CD4-positive, CD25-positive, alpha-beta regulatory T cell (primary cell): Measurements from ENCODE around the gene APOOL. TPM values are rescaled to one million over a fixed set of nuclear protein-coding genes. Genes with fewer than 3 reads are reported as not detected.
"Not testable (repeated sequence)": the region's sequence is repeated elsewhere in the genome, so short reads cannot be mapped to it uniquely, and the experiment has no call there.

Experiments
- ATAC-seq, 2 donors: fragments of 150-1000 bp; cut with Tn5 transposase; one replicate each; pipeline ENCODE4 v1.10.0; 2021; ENCODE audit warnings: low read depth in 2 of 2, moderate number of reproducible peaks in 2 of 2, moderate library complexity in 1 of 2
- DNase-seq, 3 donors: peaks; one replicate each; pipeline versions ENCODE4 v3.0.0 to v3.0.0-alpha.2; 2012 to 2022; ENCODE audit warnings: mixed read lengths in 1 of 3
- H3K27ac ChIP-seq: one replicate; pipeline ENCODE4 v1.7.0; 2013; ENCODE audit warnings: mild to moderate bottlenecking, low read length; ENCODE audit not compliant: insufficient read depth, poor library complexity, severe bottlenecking
- H3K27me3 ChIP-seq: one replicate; pipeline ENCODE4 v1.7.0; 2013; ENCODE audit warnings: low read length; ENCODE audit not compliant: control insufficient read depth, insufficient read depth
- H3K36me3 ChIP-seq: one replicate; pipeline ENCODE4 v1.7.0; 2013; ENCODE audit warnings: mild to moderate bottlenecking, low read length, moderate library complexity; ENCODE audit not compliant: control insufficient read depth, insufficient read depth
- H3K4me1 ChIP-seq: 2 replicates; pipeline ENCODE4 v1.7.0; 2013; ENCODE audit warnings: mild to moderate bottlenecking, low read length; ENCODE audit not compliant: insufficient read depth, control insufficient read depth, poor library complexity, severe bottlenecking
- H3K4me3 ChIP-seq: one replicate; pipeline ENCODE4 v1.7.0; 2013; ENCODE audit warnings: low read depth, mild to moderate bottlenecking, low read length, moderate library complexity
- H3K9me3 ChIP-seq, 2 experiments: 1 replicate in 1 of 2; 2 replicates in 1 of 2; pipeline ENCODE4 v1.7.0; 2013; ENCODE audit warnings: low read length in 2 of 2, mild to moderate bottlenecking in 1 of 2, moderate library complexity in 1 of 2; ENCODE audit not compliant: control insufficient read depth in 2 of 2
- H3K27ac Mint-ChIP-seq, 3 donors: one replicate each; pipeline ENCODE4 v1.8.0; 2020 to 2022; ENCODE audit warnings: mild to moderate bottlenecking in 3 of 3, mixed read lengths in 3 of 3, moderate library complexity in 2 of 3
- H3K27me3 Mint-ChIP-seq: one replicate; pipeline ENCODE4 v1.8.0; 2022; ENCODE audit warnings: mild to moderate bottlenecking, mixed read lengths
- H3K36me3 Mint-ChIP-seq: one replicate; pipeline ENCODE4 v1.8.0; 2020; ENCODE audit warnings: mixed read lengths
- H3K4me1 Mint-ChIP-seq, 4 donors: one replicate each; pipeline ENCODE4 v1.8.0; 2020 to 2022; ENCODE audit warnings: mixed read lengths in 4 of 4, mild to moderate bottlenecking in 1 of 4
- H3K4me3 Mint-ChIP-seq, 4 donors: one replicate each; pipeline ENCODE4 v1.8.0; 2020 to 2022; ENCODE audit warnings: mild to moderate bottlenecking in 4 of 4, mixed read lengths in 4 of 4, moderate library complexity in 3 of 4
- H3K9me3 Mint-ChIP-seq, 7 donors: one replicate each; pipeline ENCODE4 v1.8.0; 2020 to 2022; ENCODE audit warnings: mixed read lengths in 7 of 7, mild to moderate bottlenecking in 3 of 7, moderate library complexity in 2 of 7
- polyA plus RNA-seq, 4 donors: library from polyadenylated mRNA; unstranded; fragments of 300-500 nt; fragmentation: Illumina TruSeq; gene quantifications; one replicate each; pipeline ENCODE4 v1.2.3, GENCODE V29; 2021
- total RNA-seq: library from RNA; stranded (reverse); gene quantifications from one replicate; pipeline ENCODE4 v1.2.3, GENCODE V29; 2022

Gene APOOL
- total and polyA plus RNA-seq, 5 donors from 2014 or later: 2.2 to 7.4 (median 4.0) TPM

- no peak overlapping the region for H3K27ac ChIP-seq
- DNase-seq: no peak
- H3K4me1 Mint-ChIP-seq: peaks cover 0 to 12% (median 7%) of the 10 kb centered on the region in 4 donors
- no peaks in the 10 kb centered on the region for H3K36me3 ChIP-seq
- H3K9me3 ChIP-seq: no peaks in the 10 kb centered on the region
- no peaks in the 10 kb centered on the region for H3K27me3 Mint-ChIP-seq
- H3K4me3 Mint-ChIP-seq: no peak overlapping the region
- H3K9me3 Mint-ChIP-seq: peaks cover 0 to 3% (median 0%) of the 10 kb centered on the region in 7 donors
- H3K4me3 ChIP-seq: no peak overlapping the region
- no peaks in the 10 kb centered on the region for H3K36me3 Mint-ChIP-seq
- no peak for ATAC-seq
- no peaks in the 10 kb centered on the region for H3K4me1 ChIP-seq
- no peak overlapping the region for H3K27ac Mint-ChIP-seq
- H3K27me3 ChIP-seq: no peaks in the 10 kb centered on the region
Measured at GRCh38 chrX:85031505-85031904, 27.8 kb downstream of the APOOL start.

GRCh38 chrX:85037114-85037513 lies 33.4 kb downstream of the APOOL start:
- no peaks in the 10 kb centered on the region for H3K27me3 Mint-ChIP-seq
- no peak overlapping the region for H3K4me3 Mint-ChIP-seq
- no peaks in the 10 kb centered on the region for H3K4me1 ChIP-seq
- H3K36me3 ChIP-seq: no peaks in the 10 kb centered on the region
- no peaks in the 10 kb centered on the region for H3K36me3 Mint-ChIP-seq
- no peak for ATAC-seq
- H3K4me3 ChIP-seq: no peak overlapping the region
- H3K9me3 Mint-ChIP-seq: peaks cover 0 to 8% (median 4%) of the 10 kb centered on the region in 7 donors
- no peak overlapping the region for H3K27ac ChIP-seq
- peaks cover 0 to 18% (median 7%) of the 10 kb centered on the region in 4 donors for H3K4me1 Mint-ChIP-seq
- no peak for DNase-seq
- H3K27me3 ChIP-seq: no peaks in the 10 kb centered on the region
- no peak overlapping the region for H3K27ac Mint-ChIP-seq
- peaks cover 0 to 5% of the 10 kb centered on the region in 2 experiments for H3K9me3 ChIP-seq

GRCh38 chrX:85051627-85052026 lies 48.0 kb downstream of the APOOL start:
- no peaks in the 10 kb centered on the region for H3K27me3 Mint-ChIP-seq

GRCh38 chrX:85052205-85052604 lies 48.5 kb downstream of the APOOL start:
- Histone ChIP-seq H3K27ac (no peak overlapping the region), H3K4me1 (no peaks in the 10 kb centered on the region), H3K9me3 (no peaks in the 10 kb centered on the region), H3K4me3 (no peak overlapping the region), H3K27me3 (no peaks in the 10 kb centered on the region), H3K36me3 (no peaks in the 10 kb centered on the region)
- Mint-ChIP-seq H3K27ac (no peak overlapping the region), H3K27me3 (no peaks in the 10 kb centered on the region), H3K36me3 (no peaks in the 10 kb centered on the region), H3K4me3 (no peak overlapping the region), H3K9me3 (no peaks in the 10 kb centered on the region), H3K4me1 (no peaks in the 10 kb centered on the region)
- DNase-seq (no peak), ATAC-seq (no peak)

More at GRCh38 chrX:85051627-85052026, 48.0 kb downstream of the APOOL start:
- Histone ChIP-seq H3K36me3 (no peaks in the 10 kb centered on the region), H3K9me3 (no peaks in the 10 kb centered on the region), H3K27ac (no peak overlapping the region), H3K4me1 (no peaks in the 10 kb centered on the region), H3K4me3 (no peak overlapping the region), H3K27me3 (no peaks in the 10 kb centered on the region)
- Mint-ChIP-seq H3K9me3 (no peaks in the 10 kb centered on the region), H3K4me1 (no peaks in the 10 kb centered on the region), H3K4me3 (no peak overlapping the region), H3K36me3 (no peaks in the 10 kb centered on the region), H3K27ac (no peak overlapping the region)
- DNase-seq: no peak
- no peak for ATAC-seq

- H3K27ac ChIP-seq: no peak overlapping the region
- no peaks in the 10 kb centered on the region for H3K4me1 ChIP-seq
- no peaks in the 10 kb centered on the region for H3K9me3 ChIP-seq
- no peaks in the 10 kb centered on the region for H3K9me3 Mint-ChIP-seq
- no peaks in the 10 kb centered on the region for H3K36me3 Mint-ChIP-seq
- H3K4me1 Mint-ChIP-seq: no peaks in the 10 kb centered on the region
- H3K4me3 Mint-ChIP-seq: no peak overlapping the region
- ATAC-seq (no peak), DNase-seq (peak in 1 of 3 donors; percentile 8)
- no peak overlapping the region for H3K4me3 ChIP-seq
- H3K27ac Mint-ChIP-seq: no peak overlapping the region
- H3K27me3 Mint-ChIP-seq: no peaks in the 10 kb centered on the region
- no peaks in the 10 kb centered on the region for H3K27me3 ChIP-seq
- no peaks in the 10 kb centered on the region for H3K36me3 ChIP-seq
Measured at GRCh38 chrX:85052636-85053343, 49.1 kb downstream of the APOOL start.

GRCh38 chrX:85065512-85066198 lies 62.0 kb downstream of the APOOL start:
- no peak overlapping the region for H3K4me3 Mint-ChIP-seq

GRCh38 chrX:85077247-85077646 lies 73.6 kb downstream of the APOOL start:
- H3K27ac ChIP-seq, H3K4me1 ChIP-seq, H3K36me3 ChIP-seq, H3K9me3 Mint-ChIP-seq, ATAC-seq, DNase-seq, H3K4me3 Mint-ChIP-seq, H3K27me3 ChIP-seq, H3K27me3 Mint-ChIP-seq, H3K9me3 ChIP-seq, H3K4me1 Mint-ChIP-seq, H3K4me3 ChIP-seq, H3K27ac Mint-ChIP-seq, H3K36me3 Mint-ChIP-seq: not testable (repeated sequence)

More at GRCh38 chrX:85065512-85066198, 62.0 kb downstream of the APOOL start:
- peaks cover 0 to 2% (median 0%) of the 10 kb centered on the region in 7 donors for H3K9me3 Mint-ChIP-seq
- Histone ChIP-seq H3K36me3 (peaks cover 4% of the 10 kb centered on the region), H3K4me1 (no peaks in the 10 kb centered on the region), H3K27me3 (no peaks in the 10 kb centered on the region), H3K4me3 (no peak overlapping the region), H3K27ac (no peak overlapping the region), H3K9me3 (no peaks in the 10 kb centered on the region)
- H3K27ac Mint-ChIP-seq: no peak overlapping the region
- ATAC-seq: no peak
- no peaks in the 10 kb centered on the region for H3K27me3 Mint-ChIP-seq
- H3K36me3 Mint-ChIP-seq: peaks cover 16% of the 10 kb centered on the region
- DNase-seq: no peak
- no peaks in the 10 kb centered on the region for H3K4me1 Mint-ChIP-seq
